ENCODE measurements around the gene VPS16. TPM values are rescaled to one million over a fixed set of nuclear protein-coding genes. Genes with fewer than 3 reads are reported as not detected.

VPS16 gene
- total and polyA plus RNA-seq, 2 of the 13 experiments (the other 11 are each of a cell fraction or from before 2014, with no cell fraction given), result 34.2 to 35.4 TPM

DNA sequence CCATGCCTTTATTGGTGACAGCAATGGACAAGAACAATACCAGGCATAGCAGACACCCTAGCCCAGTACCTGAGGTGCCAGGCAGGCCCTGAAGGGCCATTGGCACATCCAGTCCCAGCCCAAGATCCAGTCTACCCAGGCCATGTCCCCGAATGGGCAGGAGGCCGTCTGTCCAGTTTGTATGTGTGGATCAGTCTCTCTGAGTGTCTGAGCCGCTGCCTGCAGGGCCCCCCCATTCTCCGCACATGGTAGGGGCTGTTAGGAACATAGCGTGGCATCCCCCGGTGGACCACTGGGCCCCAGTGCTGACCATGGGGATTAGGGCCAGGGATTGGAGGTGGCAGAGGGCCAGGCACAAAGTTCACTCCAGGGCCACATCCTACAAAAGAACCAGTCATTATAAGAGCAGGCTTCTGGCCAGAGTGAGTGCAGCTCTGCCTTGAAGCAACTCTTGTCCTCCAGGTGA, 5.2 kb upstream of the VPS16 start (continued):
- TF ChIP-seq, protein P1, sequence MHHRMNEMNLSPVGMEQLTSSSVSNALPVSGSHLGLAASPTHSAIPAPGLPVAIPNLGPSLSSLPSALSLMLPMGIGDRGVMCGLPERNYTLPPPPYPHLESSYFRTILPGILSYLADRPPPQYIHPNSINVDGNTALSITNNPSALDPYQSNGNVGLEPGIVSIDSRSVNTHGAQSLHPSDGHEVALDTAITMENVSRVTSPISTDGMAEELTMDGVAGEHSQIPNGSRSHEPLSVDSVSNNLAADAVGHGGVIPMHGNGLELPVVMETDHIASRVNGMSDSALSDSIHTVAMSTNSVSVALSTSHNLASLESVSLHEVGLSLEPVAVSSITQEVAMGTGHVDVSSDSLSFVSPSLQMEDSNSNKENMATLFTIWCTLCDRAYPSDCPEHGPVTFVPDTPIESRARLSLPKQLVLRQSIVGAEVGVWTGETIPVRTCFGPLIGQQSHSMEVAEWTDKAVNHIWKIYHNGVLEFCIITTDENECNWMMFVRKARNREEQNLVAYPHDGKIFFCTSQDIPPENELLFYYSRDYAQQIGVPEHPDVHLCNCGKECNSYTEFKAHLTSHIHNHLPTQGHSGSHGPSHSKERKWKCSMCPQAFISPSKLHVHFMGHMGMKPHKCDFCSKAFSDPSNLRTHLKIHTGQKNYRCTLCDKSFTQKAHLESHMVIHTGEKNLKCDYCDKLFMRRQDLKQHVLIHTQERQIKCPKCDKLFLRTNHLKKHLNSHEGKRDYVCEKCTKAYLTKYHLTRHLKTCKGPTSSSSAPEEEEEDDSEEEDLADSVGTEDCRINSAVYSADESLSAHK (CRISPR knock-in tag; IDR thresholded peaks at IDR 0.05; ENCODE audit: borderline replicate concordance), result no peak
- TF ChIP-seq ZNF615 (CRISPR knock-in tag; IDR thresholded peaks at IDR 0.05; ENCODE audit: borderline replicate concordance) (no peak), RCOR2 (CRISPR knock-in tag; IDR thresholded peaks at IDR 0.05) (no peak), FOXP1 (IDR thresholded peaks at IDR 0.05) (no peak), FOXP1 (CRISPR knock-in tag; IDR thresholded peaks at IDR 0.05) (no peak), RAD21 (CRISPR knock-in tag; IDR thresholded peaks at IDR 0.05) (no peak), REXO4 (CRISPR knock-in tag; IDR thresholded peaks at IDR 0.05; ENCODE audit: borderline replicate concordance) (no peak), ERF (CRISPR knock-in tag; IDR thresholded peaks at IDR 0.05) (no peak), ZNF777 (CRISPR knock-in tag; IDR thresholded peaks at IDR 0.05) (no peak), PITX1 (CRISPR knock-in tag; IDR thresholded peaks at IDR 0.05) (peak; percentile 26; the same call in 1 of the 2 replicates), ZFP37 (CRISPR knock-in tag; IDR thresholded peaks at IDR 0.05; ENCODE audit: borderline replicate concordance) (no peak), ZC3H13 (CRISPR knock-in tag; IDR thresholded peaks at IDR 0.05) (no peak), TCF7L2 (IDR thresholded peaks at IDR 0.05; ENCODE audit: low read depth, low read length) (no peak), HOXA9 (CRISPR knock-in tag; IDR thresholded peaks at IDR 0.05; ENCODE audit: borderline replicate concordance) (no peak), ZNF343 (CRISPR knock-in tag; IDR thresholded peaks at IDR 0.05) (0 out of 2 replicates have a peak, but pooled peaks have one; percentile 41), SNAI1 (CRISPR knock-in tag; IDR thresholded peaks at IDR 0.05; ENCODE audit: borderline replicate concordance) (no peak), ZNF547 (CRISPR knock-in tag; IDR thresholded peaks at IDR 0.05) (no peak)
- TF ChIP-seq, protein P2, sequence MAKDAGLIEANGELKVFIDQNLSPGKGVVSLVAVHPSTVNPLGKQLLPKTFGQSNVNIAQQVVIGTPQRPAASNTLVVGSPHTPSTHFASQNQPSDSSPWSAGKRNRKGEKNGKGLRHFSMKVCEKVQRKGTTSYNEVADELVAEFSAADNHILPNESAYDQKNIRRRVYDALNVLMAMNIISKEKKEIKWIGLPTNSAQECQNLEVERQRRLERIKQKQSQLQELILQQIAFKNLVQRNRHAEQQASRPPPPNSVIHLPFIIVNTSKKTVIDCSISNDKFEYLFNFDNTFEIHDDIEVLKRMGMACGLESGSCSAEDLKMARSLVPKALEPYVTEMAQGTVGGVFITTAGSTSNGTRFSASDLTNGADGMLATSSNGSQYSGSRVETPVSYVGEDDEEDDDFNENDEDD (CRISPR knock-in tag; IDR thresholded peaks at IDR 0.05; ENCODE audit: borderline replicate concordance), result no peak
- TF ChIP-seq, protein P3, sequence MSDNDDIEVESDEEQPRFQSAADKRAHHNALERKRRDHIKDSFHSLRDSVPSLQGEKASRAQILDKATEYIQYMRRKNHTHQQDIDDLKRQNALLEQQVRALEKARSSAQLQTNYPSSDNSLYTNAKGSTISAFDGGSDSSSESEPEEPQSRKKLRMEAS (IDR thresholded peaks at IDR 0.05), result no peak
- TF ChIP-seq, protein P4, sequence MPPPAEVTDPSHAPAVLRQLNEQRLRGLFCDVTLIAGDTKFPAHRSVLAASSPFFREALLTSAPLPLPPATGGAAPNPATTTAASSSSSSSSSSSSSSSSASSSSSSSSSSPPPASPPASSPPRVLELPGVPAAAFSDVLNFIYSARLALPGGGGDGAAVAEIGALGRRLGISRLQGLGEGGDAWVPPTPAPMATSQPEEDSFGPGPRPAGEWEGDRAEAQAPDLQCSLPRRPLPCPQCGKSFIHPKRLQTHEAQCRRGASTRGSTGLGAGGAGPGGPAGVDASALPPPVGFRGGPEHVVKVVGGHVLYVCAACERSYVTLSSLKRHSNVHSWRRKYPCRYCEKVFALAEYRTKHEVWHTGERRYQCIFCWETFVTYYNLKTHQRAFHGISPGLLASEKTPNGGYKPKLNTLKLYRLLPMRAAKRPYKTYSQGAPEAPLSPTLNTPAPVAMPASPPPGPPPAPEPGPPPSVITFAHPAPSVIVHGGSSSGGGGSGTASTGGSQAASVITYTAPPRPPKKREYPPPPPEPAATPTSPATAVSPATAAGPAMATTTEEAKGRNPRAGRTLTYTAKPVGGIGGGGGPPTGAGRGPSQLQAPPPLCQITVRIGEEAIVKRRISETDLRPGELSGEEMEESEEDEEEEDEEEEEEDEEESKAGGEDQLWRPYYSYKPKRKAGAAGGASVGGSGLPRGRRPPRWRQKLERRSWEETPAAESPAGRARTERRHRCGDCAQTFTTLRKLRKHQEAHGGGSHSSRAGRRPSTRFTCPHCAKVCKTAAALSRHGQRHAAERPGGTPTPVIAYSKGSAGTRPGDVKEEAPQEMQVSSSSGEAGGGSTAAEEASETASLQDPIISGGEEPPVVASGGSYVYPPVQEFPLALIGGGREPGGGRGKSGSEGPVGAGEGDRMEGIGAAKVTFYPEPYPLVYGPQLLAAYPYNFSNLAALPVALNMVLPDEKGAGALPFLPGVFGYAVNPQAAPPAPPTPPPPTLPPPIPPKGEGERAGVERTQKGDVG (CRISPR knock-in tag; IDR thresholded peaks at IDR 0.05; ENCODE audit: borderline replicate concordance), result peak; percentile 41; the same call in 1 of the 2 replicates
- TF ChIP-seq, protein P5, sequence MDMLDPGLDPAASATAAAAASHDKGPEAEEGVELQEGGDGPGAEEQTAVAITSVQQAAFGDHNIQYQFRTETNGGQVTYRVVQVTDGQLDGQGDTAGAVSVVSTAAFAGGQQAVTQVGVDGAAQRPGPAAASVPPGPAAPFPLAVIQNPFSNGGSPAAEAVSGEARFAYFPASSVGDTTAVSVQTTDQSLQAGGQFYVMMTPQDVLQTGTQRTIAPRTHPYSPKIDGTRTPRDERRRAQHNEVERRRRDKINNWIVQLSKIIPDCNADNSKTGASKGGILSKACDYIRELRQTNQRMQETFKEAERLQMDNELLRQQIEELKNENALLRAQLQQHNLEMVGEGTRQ (IDR thresholded peaks at IDR 0.05; ENCODE audit: low read depth, low read length), result no peak
- TF ChIP-seq, protein P5 (CRISPR knock-in tag; IDR thresholded peaks at IDR 0.05; ENCODE audit: borderline replicate concordance), result no peak

Data from HepG2 (cell line).